GM21723 (cell line): ENCODE measurements around the gene MEIS3.
"Not testable (repeated sequence)": the region's sequence is repeated elsewhere in the genome, so short reads cannot be mapped to it uniquely, and the experiment has no call there.

Source experiments
- ATAC-seq: cut with Tn5 transposase; IDR thresholded peaks from one replicate; pipeline ENCODE4 v1.9.1; 2021; ENCODE audit warnings: mild to moderate bottlenecking, moderate library complexity; ENCODE audit not compliant: unreplicated experiment

The MEIS3 gene

DNA sequence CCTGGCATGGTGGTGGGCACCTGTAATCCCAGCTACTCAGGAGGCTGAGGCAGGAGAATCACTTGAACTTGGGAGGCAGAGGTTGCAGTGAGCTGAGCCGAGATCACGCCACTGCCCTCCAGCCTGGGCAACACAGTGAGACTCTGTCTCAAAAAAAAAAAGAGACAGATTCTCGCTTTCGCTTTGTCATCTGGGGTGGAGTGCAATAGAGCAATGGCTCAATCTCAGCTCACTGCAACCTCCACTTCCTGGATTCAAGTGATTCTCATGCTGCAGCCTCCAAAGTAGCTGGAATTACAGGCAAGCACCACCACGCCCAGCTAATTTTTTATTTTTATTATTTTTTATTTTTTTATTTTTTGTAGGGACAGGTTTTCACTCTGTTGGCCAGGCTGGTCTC lies 30.6 kb downstream of the MEIS3 start:
- not testable (repeated sequence) for ATAC-seq

DNA sequence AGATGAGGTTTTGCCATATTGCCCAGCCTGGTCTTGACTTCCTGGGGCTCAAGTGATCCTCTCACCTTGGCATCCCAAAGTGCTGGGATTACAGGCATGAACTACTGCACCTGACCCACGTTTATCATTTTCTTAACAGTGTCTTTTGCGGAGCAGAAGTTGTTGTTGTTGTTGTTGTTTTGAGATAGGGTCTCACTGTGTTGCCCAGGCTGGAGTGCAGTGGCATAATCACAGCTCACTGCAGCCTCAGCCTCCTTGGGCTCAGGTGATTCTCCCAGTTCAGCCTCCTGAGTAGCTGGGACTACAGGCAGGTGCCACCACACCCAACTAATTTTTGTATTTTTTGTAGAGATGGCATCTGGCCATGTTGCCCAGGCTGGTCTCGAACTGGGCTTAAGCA lies 31.7 kb downstream of the MEIS3 start:
- ATAC-seq = not testable (repeated sequence)

DNA sequence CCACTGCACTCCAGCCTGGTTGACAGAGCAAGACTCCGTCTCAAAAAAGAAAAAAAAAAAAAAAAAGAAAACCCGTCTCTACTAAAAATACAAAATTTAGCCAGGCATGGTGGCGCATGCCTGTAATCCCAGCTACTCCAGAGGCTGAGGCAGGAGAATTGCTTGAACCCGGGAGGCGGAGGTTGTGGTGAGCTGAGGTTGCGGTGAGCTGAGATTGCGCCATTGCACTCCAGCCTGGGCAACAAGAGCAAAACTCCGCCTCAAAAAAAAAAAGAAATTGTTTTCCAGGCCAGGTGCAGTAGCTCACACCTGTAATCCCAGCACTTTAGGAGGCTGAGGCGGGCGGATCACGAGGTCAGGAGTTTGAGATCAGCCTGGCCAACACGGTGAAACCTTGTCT lies 32.7 kb downstream of the MEIS3 start:
- not testable (repeated sequence) for ATAC-seq

DNA sequence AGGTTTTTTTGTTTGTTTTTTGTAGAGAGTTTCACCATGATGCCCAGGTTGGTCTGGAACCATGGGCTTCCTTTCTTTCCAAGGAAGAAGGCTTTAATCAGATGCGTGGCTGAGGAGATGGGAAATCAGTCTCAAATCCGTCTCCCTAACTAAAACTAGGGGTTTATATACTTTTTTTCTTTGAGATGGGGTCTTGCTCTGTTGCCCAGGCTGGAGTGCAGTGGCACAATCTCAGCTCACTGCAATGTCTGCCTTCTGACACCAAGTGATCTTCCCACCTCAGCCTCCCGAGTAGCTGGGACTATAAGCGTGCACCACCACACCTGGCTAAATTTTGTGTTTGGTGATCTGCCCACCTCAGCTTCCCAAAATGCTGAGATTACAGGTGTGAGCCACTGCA lies 34.8 kb downstream of the MEIS3 start:
- not testable (repeated sequence) for ATAC-seq

DNA sequence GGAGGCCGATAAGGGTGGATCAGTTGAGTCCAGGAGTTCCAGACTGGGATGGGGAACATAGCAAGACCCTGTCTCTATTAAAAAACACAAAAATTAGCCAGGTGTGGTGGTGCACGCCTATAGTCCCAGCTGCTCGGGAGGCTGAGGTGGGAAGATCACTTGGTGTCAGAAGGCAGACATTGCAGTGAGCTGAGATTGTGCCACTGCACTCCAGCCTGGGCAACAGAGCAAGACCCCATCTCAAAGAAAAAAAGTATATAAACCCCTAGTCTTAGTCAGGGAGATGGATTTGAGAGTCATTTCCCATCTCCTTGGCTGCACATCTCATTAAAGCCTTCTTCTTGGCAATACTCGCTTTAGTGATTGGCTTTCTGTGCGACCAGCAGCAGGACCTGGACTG lies 35.4 kb downstream of the MEIS3 start:
- not testable (repeated sequence) for ATAC-seq

DNA sequence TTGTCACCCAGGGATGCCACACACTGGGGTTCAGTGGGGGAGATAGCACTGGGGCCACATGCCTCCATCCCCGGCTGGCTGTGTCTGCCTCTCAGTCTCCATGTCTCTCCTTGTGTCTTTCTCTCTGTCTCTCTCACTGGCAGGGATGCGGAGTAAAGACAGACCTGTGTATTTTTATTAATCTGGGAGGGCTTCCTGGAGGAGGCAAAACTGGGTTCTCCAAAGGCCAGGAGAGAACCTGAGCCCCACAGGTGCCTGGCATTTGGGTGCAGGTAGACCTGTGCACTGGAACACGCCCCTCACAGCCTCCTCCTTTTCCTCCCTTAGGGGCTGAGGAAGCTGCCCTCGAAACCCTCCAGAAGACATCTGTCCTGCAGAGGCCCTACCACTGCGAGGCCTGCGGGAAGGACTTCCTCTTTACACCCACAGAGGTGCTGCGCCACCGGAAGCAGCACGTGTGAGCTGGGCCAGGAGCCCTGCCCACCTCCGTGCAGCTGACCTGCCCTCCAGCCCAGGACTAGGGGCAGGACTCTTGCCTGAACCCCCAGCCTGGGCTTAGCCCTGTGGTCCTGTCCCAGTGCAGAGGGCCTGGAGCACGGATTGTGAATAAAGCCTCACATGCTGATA lies 37.6 kb downstream of the MEIS3 start:
- no peak for ATAC-seq

DNA sequence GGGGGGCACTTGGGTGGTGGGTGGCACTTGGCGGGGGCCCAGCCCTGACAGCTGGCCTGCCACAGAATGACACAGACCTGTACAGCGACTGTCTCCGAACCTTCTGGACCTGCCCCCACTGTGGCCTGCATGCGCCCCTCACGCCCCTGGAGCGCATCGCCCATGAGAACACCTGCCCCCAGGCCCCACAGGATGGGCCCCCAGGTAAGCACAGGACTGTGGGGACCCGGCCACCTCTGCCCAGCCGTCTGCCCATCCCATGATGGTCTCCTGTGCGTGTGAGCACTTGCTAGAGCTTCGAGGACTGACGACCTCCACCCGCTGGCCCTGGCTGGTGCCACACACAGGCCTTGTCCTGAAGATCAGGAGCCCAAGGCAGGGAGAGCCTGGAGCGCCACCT lies 38.2 kb downstream of the MEIS3 start:
- no peak for ATAC-seq

DNA sequence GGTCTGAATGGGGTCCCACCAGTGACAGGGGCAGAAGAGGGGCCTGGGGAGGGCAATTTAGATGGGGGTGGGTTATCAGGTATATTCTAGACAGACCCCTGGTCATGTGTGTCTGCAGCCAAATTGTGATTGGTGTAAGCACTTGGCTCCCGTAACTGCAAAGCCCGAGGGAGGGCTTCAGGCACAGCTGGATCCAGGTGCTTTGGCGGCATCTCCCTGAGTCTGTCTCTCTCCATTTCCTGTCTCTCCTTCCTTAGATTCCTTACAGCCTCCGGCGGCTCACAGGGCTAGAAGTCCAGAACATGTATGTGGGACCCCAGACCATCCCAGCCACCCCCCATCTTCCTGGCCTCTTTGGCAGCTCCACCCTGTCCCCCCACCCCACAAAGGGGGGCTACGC lies 38.8 kb downstream of the MEIS3 start:
- ATAC-seq = no peak

DNA sequence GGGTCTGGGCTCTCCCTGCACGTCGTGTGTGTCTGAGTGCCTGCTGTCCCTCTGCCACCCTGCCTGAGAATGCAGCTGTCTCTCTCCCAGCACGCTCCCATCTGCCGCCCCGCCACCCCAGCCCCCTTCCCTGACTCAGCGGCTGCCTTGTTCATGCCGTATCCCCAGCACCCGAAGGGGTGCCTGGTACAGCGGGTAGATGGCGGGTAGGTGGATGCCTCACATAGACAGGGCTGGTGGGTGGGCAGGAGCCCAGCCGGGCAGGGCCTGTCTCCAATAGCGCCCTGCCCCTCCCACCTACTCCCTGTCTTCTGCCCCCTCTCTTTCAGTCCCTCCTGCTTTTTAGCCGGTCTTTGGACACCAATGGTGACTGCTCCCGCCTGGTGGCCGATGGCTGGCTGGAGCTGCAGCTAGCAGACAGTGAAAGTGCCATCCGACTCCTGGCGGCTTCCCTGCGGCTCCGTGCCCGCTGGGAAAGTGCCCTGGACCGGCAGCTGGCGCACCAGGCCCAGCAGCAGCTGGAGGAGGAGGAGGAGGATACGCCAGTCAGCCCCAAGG lies 39.9 kb downstream of the MEIS3 start:
- ATAC-seq = no peak

DNA sequence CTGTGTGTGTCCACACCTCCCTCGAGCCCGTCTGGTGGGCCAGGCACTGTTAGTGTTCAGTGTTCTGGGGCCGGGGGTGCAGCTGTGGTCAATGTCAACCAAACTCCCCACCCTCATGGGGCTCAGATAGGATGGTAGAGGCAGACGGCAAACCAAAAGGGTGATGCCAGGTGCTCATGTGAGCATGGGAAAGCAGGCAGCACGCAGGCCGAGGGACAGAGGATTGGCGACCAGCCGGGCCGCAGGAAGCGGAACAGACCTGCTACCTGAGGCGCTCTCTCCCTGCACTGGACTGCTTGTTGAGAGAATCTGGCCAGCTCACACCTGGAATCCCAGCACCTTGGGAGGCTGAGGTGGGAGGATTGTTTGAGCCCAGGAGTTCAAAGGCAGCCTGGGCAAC lies 41.1 kb downstream of the MEIS3 start:
- no peak for ATAC-seq

DNA sequence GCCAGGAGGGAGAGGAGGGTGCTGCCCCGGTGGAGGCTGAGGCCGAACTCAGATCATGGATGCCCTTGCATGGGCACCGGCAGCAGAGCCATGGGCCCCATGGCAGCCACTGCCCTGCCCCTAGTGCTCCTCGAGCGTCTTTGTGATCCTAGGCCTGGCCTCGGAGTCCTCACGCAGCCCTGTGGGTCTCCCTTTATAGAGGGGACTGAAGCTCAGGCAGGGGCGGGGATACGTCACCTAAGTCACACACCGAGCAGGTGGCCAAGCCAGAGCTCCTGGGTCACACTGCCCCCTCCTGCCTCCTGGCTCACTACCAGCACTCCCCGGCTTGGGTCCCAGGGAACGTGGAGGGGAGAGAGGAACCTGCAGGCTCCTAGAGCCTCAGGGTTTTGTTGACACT lies 41.5 kb downstream of the MEIS3 start:
- ATAC-seq = no peak

DNA sequence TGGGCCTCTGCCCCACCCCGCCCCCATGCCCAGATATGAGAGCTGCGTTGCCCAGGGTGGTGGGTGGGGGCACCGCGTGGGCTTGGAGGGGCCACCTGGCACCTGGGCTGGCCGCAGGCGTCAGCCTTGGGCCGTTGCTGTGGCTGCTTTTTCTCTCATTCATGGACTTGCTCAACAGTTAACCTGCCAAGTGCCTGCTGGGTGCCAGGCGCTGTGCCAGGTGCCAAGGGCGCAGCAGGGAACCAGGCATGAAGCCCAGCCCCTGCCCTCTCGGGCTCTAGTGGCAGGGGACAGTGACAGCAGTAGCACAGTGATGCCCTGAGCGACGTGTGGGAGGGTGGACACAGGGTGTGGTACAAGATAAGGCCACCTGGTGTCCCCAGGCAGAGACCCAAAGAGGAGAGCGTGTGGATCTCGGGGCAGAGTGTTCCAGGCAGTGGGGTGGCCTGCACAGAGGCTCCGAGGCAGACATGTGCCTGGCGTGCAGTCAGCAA lies 42.1 kb downstream of the MEIS3 start:
- ATAC-seq = no peak

DNA sequence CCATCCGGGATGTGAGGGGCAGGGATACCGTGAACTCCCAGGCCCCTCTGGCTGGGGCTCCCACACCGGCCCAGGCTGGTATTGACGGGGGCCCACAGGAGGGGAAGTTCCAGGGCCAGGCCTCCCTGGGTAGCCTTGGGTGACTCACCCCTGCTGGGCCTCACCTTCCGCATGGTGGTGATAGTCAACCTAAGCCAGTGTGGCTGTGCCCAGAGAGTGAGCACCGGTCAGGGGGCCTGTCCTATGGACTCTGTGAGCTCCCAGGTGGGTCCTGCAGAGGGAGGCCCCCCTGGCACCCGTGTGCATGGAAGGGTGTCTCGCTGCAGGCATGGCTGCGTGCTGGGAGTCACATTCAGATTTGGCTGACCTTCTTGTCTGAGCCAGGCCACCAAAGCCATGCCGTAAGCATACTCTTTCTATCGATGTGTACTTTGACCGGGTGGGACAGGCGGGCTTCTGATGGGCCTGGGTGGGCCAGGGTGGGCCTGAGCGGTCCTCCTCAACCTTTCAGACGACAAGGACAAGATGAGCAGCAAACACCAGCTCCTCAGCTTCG lies 42.7 kb downstream of the MEIS3 start:
- ATAC-seq = no peak

DNA sequence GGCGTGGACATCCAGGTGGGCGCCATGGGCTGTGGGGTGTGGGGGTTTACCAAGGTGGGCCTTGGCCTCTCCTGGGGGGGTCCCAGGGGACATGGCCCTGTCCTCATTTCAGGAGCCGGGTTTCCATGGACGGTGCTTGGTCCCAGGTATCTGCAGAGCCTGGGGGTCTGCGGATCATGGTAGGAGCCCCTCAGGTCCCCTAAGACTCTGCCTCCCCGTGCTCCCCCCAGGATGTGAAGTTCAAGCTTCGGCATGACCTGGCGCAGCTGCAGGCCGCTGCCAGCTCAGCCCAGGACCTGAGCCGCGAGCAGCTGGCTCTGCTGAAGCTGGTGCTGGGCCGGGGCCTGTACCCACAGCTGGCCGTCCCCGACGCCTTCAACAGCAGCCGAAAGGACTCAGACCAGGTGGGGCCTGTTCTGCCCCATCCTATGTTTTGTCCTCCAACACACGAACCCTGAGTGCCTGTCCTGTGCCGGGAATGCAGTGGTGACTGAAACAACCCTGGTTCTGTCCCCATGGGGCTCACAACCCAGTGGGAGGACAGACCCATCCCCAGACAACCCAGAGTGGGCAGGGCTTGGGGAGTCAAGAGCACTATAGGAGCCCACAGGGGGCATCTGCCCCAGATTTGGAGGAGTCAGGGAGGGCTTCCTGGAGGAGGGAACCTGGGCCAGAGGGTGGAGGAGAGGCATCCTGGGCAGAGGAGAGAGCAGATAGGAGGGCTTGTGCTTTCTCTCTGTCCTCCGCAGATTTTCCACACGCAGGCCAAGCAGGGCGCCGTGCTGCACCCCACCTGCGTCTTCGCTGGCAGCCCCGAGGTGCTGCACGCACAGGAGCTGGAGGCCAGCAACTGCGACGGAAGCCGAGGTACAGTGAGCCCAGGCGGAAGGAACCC lies 43.4 kb downstream of the MEIS3 start:
- no peak for ATAC-seq

DNA sequence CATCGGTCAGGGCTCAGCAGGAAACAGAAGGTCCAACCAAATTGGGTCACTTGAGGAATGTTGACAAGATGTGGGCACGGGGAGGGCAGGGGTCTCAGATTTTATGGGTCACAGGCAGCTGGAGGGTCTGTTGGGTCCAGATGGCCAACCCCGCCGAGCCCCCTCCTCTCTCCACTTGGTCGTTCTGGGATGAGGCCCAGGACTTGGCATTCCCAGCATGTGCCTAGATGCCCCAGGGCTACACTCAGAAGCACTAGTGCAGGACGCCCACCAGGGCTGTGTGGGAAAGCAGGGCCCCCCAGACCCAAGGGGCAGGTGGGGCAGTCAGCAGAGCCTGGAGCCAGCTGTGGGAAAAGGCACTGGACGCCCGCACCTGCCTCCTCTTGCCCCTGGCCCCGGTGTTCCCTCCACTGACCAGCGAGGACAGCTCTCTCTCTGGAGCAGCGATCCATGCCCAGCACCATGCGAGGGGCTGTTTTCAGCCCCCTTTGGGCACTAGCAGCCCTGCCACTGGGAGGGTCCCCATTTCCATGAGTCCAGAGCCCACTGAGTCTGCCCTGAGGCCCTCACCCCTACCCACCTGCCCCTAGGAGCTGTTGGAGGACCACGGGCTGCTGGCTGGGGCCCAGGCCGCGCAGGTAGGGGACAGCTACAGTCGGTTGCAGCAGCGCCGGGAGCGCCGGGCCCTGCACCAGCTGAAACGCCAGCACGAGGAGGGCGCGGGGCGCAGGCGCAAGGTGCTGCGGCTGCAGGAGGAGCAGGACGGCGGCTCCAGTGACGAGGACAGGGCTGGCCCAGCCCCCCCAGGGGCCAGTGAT lies 44.2 kb downstream of the MEIS3 start:
- ATAC-seq = no peak

DNA sequence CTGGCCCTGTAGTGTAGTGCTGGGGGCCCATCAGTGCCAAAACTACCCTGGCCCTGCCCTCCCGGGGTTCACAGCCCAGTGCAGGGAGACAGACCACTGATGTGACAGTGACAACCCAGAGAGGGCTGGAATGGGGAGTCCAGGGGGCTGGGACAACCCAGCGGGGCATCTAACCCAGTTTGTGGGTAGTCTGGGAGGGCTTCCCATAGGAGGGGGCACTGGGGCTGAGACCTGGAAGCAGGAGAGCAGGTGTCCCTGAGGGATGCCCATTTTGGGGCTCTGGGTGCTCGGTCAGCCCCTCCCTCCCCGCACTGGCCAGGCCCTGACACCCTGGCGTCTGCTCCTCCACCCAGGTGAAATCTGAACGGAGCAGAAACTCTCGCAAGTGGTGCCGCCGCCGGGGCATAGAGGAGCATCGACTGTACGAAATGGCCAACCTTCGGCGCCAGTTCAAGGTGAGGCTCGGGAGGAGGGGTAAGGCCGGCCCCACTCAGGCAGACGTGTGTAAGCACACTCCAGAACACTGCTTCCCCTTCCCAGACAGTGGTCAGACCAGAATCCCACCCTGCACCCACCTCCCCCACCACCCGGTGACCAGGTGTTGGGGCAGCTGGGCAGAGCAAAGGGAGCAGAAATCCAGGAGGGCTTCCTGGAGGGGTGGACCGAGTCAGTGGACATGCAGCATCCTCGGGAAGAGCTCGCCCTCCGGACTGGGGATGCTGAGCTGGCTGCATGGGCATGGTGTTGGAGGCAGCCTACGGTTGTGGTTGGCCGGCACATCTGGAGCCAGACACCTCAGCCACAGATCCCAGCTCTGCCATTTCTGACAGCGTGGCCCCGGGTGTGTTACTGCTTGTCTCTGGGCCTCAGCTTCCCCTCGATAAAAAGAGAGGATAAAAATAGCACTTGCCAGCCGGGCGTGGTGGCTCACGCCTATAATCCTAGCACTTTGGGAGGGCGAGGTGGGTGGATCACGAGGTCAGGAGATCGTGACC lies 45.8 kb downstream of the MEIS3 start:
- no peak for ATAC-seq

DNA sequence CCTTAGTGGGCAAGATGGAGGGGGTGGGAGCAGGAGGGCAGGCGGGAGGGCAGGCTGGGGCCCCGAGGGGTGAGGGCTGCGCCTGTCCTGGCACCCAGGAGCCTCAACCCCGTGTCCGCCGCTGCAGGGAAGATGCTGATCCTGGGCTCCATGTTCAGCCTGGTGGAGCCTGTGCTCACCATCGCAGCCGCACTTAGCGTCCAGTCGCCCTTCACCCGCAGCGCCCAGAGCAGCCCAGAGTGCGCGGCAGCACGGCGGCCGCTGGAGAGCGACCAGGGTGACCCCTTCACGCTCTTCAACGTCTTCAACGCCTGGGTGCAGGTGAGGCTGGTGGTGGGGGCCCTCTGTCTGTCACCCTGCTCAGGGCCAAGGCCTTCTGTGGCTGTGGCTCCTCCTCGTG lies 46.7 kb downstream of the MEIS3 start:
- no peak for ATAC-seq

DNA sequence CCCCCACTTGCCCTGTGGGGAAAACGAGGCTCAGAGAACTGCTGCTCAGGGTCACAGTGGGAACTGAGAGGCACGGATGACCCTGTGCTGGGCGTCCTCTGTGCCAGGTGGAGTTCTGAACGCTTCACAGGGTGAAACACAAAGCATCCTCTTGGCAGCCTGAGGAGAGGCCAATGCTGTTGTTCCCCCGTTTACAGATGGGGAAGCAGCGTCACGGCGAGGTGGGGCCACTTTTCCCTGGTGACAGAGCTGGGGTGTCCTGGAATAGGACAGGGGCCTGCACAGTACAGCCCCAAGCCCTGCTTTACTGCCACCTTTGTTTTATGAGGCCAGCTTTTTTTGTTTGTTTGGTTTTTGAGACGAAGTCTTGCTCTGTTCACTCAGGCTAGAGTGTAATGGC lies 48.1 kb downstream of the MEIS3 start:
- no peak for ATAC-seq

DNA sequence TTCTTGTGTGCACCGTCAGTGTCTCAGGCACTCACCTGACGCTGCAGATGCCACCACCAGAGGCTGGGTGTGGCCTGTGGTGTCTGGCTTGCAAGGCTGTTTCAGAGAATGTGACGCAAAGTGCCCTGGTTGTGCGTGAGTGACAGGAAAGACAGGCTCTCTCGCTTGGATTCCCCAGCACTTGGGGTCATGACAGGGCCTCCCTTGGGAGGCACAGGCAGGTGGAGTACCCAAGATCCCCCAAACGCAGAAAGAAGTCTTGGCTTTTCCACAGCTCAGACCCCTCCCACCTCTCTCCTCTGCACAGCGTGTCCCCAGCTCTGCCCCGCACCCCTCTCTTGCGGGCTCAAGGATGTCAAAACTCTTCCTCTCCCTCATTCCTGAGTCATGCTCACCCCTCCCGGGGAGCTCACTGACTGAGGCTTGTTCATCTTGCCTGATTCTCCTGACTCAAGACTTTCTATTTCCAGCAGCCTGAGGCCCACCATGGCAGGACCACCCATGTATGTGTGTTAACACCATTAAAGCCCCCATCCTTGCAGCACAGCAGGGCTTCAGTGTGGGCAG lies 49.2 kb downstream of the MEIS3 start:
- ATAC-seq = no peak
